GM21528 (cell line): ENCODE results near the gene ADAMTSL3.

Source experiments
- ATAC-seq: cut with Tn5 transposase; IDR thresholded peaks from one replicate; pipeline ENCODE4 v1.9.1; 2021; ENCODE audit warnings: mild to moderate bottlenecking, moderate library complexity; ENCODE audit not compliant: unreplicated experiment, low FRiP score

ADAMTSL3 gene

DNA sequence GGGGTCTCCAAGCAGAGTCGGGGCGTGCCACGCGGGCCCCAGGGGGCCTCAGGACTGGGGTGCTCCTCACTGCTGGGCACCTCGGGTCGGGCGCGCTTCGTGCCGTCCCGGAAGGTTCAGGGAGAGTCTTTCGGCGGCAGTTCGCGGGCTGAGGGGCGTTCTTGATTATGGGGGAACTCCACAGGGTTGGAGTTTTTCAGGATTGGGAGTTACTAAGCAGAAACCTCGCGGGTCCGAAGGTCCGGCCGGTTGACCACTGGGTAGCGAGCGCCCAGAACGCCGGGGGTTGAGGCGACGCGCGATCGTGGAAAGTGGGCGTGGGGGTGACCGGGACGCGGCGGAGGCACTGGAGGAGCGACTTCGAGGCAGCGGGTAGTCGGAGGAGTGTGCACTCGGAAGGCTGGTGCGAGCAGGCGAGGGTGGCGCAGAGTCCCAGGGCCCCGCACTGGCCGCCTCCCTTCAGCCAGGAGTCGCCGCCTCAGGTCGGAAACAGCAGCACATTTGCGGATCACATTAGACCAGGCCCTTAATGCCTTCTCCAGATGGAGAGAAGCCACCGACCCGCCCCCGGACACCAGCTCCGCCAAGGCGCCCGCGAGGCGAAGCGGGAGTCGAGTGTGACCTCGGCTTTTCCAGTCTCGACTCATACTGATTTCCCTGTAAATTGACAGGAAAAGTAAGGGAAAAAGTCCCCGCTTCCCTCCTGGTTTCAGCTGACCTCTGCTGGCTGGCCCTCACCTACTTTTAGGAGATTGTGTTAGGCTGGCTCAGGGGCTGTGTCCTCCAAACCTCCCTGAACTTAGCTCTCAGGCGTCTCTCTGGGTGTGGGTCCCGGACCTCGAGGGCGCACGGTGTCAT lies 685 bp downstream of the ADAMTSL3 start:
- no peak for ATAC-seq

DNA sequence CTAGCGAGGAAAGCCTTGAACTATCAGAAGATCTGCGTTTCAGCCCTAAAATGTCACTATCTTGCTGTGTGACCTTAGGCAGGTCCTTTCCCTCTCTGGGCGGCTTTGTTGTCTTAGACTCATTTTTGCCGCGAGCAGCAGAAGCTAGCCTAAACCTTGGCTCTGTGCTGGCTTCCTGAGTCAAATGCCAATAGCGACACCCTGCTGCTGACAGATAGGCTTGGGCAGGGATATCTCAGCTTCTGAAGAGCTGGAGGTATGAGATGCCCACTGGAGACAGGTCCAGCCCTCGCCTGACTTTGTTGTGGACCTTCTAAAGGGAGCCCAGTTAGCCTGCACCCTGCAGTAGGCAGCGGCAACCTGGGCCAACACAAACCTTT lies 1.3 kb downstream of the ADAMTSL3 start:
- ATAC-seq, result no peak

- no peak for ATAC-seq
These were observed 2.3 kb downstream of the ADAMTSL3 start for GRCh38 chr15:83656192-83656591.

DNA sequence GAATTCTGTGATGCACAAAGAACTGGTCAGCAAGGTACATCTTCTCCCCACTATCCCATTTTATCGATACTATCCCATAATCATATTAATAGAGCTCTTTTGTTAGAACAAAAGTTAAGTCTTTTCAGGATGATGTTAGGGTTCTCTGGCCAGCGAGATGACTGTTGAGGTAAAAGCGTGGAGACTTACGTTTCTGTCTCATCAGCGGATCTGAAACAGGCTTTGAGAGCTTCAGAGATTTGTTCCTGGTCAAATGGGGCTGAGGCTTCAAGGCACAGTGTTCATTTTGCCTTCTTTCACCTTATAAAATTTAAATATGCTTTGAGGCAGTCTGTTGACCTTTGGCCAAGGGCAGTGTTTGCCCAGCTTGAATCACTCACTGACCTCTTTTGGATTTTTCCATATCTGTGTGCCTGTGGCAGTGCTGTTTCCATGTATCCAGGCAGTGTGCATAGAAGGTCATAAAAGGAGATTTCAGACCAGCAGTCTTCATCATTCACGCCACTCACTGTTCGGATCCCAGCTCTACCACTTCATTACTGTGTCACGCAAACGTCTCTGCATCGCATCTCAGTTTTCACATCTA lies 3.1 kb downstream of the ADAMTSL3 start:
- ATAC-seq, result no peak

DNA sequence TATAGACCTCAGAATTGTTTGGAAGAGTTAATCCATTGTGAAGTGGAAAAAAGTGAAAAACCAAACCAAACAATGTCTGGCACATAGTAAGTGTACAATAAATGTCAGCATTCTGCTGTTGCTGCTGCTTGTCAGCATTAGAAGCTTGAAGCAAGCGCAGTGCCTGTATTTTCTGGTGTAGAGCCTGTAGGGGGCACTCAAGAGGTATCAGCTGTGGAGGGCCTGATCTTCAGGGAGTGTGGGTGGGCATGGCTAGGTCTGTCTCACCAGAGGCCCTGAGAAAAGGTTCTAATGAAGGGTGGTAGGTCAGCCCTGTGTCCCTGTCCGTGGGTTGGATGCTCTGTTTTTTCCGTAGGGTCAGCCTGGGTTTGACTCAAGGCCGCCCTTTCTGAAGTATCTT lies 3.6 kb downstream of the ADAMTSL3 start:
- ATAC-seq, result no peak

DNA sequence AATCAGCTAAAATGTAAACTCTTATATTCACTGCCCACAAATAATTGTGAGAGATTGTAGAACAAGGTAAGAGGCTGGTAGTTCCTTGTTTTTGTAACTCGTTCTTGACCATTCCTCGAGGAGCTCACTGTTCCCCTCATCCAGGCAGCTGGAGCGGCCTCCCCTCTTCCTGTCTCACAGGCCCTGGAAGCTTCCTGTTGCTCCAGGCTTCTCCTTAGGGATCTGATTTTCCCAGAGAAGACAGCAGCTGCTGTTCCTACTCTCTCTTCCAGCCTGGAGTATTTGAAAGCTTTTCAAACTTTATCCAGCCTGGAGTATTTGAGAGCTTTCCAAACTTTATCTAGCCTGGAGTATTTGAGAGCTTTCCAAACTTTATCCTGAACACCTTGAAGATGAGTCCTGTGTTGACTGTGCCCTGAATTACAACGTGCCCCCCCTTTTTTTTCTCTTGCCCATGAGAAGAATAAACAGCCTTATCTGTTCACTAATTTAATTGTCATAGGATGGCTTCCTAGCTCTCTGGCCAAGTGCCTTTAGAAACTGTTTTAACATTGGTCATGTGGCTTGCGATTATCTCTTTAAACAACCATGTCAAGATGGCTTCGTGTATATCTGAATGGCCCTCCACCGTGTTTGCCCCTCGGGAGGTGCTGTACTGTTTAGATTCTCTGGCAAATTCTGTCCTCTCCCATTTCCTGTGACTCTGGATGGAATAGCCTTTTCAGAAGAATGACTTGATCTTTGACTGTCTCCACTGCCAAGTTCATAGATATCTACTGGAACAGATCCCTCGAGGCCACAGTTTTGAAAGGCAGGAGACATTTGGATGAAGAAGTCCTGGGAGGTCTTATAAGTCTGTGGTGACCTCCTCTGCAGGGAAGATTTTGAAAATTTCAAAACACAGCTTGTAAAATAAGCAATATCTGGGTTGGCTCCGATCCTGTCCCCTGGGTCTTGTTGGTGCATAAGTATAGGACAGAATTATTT lies 4.8 kb downstream of the ADAMTSL3 start:
- no peak for ATAC-seq

- no peak for ATAC-seq
These were observed 5.5 kb downstream of the ADAMTSL3 start for GRCh38 chr15:83659417-83659812.

DNA sequence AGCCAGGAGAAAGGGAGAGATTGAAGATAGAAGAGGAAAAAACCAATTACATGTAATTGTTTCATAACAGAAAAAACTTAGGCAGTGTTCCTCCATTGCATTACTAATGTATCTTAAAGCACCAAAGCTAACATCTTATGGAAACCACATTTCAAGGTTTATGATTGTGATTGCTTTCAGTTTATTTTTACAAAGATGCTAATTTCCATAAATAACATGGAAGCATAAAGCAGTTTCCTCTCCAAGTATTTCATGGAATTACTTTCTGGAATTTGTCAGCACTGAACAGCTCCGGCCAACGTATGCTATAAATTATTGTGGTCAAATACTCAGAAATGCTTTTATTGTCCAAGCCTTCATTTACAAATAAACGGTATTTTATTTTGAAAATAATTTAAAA lies 11.6 kb downstream of the ADAMTSL3 start:
- ATAC-seq, result no peak

- ATAC-seq, result no peak
These were observed 16.8 kb downstream of the ADAMTSL3 start for GRCh38 chr15:83670672-83671229.

GRCh38 chr15:83671603-83672002 lies 17.7 kb downstream of the ADAMTSL3 start:
- no peak for ATAC-seq

DNA sequence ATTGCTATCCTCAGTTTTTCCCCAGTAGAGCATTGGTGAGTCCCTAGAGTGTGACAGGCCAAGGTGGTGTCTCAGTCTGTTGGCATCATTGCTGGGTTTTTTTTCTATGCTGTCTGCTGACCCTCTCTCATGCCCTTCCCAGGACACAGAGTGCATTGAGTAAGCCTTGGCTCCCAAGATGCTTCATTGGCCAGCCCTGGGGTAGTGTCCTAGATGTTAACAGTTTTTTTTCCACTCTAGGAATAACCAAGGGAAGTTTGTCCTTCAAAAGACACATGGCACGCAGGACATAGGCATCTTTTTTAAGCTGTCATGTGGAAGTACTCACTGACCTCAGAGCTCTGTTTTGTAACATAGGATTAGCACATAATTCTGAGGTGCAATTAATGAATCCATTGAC lies 19.5 kb downstream of the ADAMTSL3 start:
- ATAC-seq, result no peak

DNA sequence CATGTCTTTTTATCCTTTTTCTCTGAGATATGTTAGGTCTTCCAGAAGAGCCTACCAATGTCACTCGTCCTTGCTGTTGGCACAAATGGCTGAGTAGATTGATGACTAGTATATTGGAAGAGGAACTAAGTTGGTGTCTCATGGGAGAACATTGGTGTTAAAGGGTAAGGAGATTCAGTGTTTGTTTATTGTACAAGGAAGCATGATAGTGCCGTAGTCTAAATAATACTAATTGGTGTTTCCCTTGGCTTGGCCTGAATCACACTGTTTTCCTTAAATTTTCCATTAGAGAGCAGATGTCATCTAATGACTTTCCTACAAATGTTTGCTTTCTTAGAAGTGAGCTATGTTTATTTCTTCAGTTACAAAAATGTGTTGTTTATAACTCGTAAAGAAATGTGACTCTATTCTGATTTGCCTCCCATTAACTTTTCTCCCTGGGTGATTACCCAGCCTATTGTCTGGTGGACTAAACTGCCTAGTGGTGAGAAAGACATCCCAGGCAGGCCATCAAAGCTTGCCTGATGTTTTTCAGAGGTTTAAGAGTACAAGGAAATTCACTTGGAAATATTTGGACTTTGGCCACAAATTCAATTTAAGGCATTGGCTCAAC lies 28.7 kb downstream of the ADAMTSL3 start:
- ATAC-seq, result no peak

GRCh38 chr15:83685916-83686332 lies 32.0 kb downstream of the ADAMTSL3 start:
- no peak for ATAC-seq

- ATAC-seq, result no peak
These were observed 34.3 kb downstream of the ADAMTSL3 start for GRCh38 chr15:83688201-83688600.

- no peak for ATAC-seq
These were observed 36.8 kb downstream of the ADAMTSL3 start for GRCh38 chr15:83690676-83691075.

- ATAC-seq, result no peak
These were observed 39.0 kb downstream of the ADAMTSL3 start for GRCh38 chr15:83692746-83693581.

GRCh38 chr15:83694015-83694414 lies 40.1 kb downstream of the ADAMTSL3 start:
- ATAC-seq, result no peak

- ATAC-seq, result no peak
These were observed 40.6 kb downstream of the ADAMTSL3 start for GRCh38 chr15:83694536-83694935.

GRCh38 chr15:83695246-83695645 lies 41.3 kb downstream of the ADAMTSL3 start:
- no peak for ATAC-seq
